ENCODE data around the gene ITFG1. TPM values are rescaled to one million over a fixed set of nuclear protein-coding genes. Genes with fewer than 3 reads are reported as not detected.

ITFG1 gene
- total RNA-seq, 1 donor from 2014 or later = 49.2 TPM

- Mint-ChIP-seq H3K4me1 (peaks cover 15% of the 10 kb centered on the region), H3K9me3 (no peaks in the 10 kb centered on the region), H3K36me3 (peaks cover 4% of the 10 kb centered on the region), H3K4me3 (no peak overlapping the region), H3K27me3 (ENCODE audit: low read depth) (no peaks in the 10 kb centered on the region), H3K27ac (peak overlapping the region; percentile 6)
- DNase-seq (ENCODE audit: low spot score in 2 of 2, unreplicated experiment in 2 of 2) = no peak
- TF ChIP-seq, protein P1, sequence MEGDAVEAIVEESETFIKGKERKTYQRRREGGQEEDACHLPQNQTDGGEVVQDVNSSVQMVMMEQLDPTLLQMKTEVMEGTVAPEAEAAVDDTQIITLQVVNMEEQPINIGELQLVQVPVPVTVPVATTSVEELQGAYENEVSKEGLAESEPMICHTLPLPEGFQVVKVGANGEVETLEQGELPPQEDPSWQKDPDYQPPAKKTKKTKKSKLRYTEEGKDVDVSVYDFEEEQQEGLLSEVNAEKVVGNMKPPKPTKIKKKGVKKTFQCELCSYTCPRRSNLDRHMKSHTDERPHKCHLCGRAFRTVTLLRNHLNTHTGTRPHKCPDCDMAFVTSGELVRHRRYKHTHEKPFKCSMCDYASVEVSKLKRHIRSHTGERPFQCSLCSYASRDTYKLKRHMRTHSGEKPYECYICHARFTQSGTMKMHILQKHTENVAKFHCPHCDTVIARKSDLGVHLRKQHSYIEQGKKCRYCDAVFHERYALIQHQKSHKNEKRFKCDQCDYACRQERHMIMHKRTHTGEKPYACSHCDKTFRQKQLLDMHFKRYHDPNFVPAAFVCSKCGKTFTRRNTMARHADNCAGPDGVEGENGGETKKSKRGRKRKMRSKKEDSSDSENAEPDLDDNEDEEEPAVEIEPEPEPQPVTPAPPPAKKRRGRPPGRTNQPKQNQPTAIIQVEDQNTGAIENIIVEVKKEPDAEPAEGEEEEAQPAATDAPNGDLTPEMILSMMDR (IDR thresholded peaks at IDR 0.05; ENCODE audit: unreplicated experiment) = no peak
Observed at GRCh38 chr16:47129755-47130435, 331.0 kb downstream of the ITFG1 start.

DNA sequence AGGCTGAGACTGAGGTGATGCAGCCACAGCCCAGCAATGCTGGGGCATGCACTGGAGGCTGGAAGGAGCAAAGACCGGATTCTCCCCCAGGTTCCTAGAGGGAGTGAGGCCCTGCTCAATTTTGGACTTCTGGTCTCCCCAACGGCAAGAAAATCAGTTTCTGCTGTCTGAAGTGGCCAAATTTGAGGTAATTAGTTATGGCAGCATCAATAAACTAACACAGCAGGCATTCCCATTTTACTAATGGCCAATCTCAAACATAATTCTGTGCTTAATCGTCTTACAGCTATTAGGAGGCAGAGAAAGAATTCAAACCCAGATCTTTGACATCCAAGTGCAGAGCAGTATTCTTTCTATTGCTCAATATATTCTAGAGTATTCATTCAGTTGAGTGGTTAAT, 333.3 kb downstream of the ITFG1 start:
- Mint-ChIP-seq H3K4me3 (no peak overlapping the region), H3K36me3 (peaks cover 4% of the 10 kb centered on the region), H3K27ac (no peak overlapping the region), H3K9me3 (no peaks in the 10 kb centered on the region), H3K27me3 (ENCODE audit: low read depth) (no peaks in the 10 kb centered on the region), H3K4me1 (peaks cover 14% of the 10 kb centered on the region)
- DNase-seq (ENCODE audit: low spot score in 2 of 2, unreplicated experiment in 2 of 2) = no peak
- TF ChIP-seq, protein P1 (IDR thresholded peaks at IDR 0.05; ENCODE audit: unreplicated experiment) = no peak

DNA sequence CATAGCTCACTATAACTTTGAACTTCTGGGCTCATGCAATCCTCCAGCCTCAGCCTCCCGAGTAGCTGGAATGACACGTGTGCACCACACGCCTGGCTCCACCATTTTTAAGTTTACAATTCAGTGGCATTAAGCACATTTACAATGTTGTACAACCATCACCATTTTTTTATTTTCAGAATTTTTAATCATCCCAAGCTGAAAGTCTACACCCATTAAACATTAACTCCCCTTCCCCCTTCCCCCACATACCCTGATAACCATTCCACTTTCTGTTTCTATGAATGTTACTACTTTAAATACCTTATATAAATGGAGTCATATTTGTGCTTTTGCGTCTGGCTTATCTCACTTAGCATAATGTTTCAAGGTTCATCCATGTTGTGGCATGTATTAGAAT, 335.1 kb downstream of the ITFG1 start:
- no peak overlapping the region for H3K4me3 Mint-ChIP-seq
- peaks cover 4% of the 10 kb centered on the region for H3K36me3 Mint-ChIP-seq
- no peak overlapping the region for H3K27ac Mint-ChIP-seq
- DNase-seq (ENCODE audit: low spot score in 2 of 2, unreplicated experiment in 2 of 2) = no peak
- no peaks in the 10 kb centered on the region for H3K9me3 Mint-ChIP-seq
- no peaks in the 10 kb centered on the region for H3K27me3 Mint-ChIP-seq (ENCODE audit: low read depth)
- peaks cover 6% of the 10 kb centered on the region for H3K4me1 Mint-ChIP-seq
- TF ChIP-seq, protein P1 (IDR thresholded peaks at IDR 0.05; ENCODE audit: unreplicated experiment) = no peak

- no peaks in the 10 kb centered on the region for H3K4me1 Mint-ChIP-seq
- no peaks in the 10 kb centered on the region for H3K27me3 Mint-ChIP-seq (ENCODE audit: low read depth)
Observed at GRCh38 chr16:47113130-47113529, 347.7 kb downstream of the ITFG1 start.

DNA sequence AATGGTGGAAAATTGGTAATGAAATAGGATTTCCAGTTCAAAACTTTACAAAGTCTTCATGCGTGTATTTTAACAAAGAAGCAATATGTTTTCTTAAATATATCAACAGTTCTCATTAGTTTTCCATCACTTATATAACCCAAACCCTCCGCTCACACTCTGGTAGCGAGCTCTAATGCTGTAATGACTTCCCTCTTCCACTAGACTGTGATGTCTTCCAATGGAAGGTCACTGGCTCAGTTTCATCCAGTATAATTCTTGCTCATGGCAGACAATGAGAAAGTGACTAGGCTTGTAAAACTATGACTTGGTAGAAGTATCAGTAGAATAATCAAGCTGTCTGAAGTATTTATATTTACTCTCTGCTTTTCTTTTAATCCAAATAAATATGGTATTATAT, 349.9 kb downstream of the ITFG1 start:
- Mint-ChIP-seq H3K36me3 (peaks cover 10% of the 10 kb centered on the region), H3K4me1 (no peaks in the 10 kb centered on the region), H3K4me3 (no peak overlapping the region), H3K27me3 (ENCODE audit: low read depth) (no peaks in the 10 kb centered on the region), H3K9me3 (no peaks in the 10 kb centered on the region), H3K27ac (no peak overlapping the region)
- TF ChIP-seq, protein P1 (IDR thresholded peaks at IDR 0.05; ENCODE audit: unreplicated experiment) = no peak
- no peak for DNase-seq (ENCODE audit: low spot score in 2 of 2, unreplicated experiment in 2 of 2)

More at GRCh38 chr16:47113130-47113529, 347.7 kb downstream of the ITFG1 start:
- no peak overlapping the region for H3K4me3 Mint-ChIP-seq
- no peak overlapping the region for H3K27ac Mint-ChIP-seq
- TF ChIP-seq, protein P1 (IDR thresholded peaks at IDR 0.05; ENCODE audit: unreplicated experiment) = no peak
- H3K9me3 Mint-ChIP-seq = no peaks in the 10 kb centered on the region
- peaks cover 7% of the 10 kb centered on the region for H3K36me3 Mint-ChIP-seq
- no peak for DNase-seq (ENCODE audit: low spot score in 2 of 2, unreplicated experiment in 2 of 2)
